Measurements from ENCODE around the gene FZR1. TPM values are rescaled to one million over a fixed set of nuclear protein-coding genes. Genes with fewer than 3 reads are reported as not detected.
A peak's percentile ranks its signal among the peaks of the same experiment; 100 is the strongest.

FZR1 gene
- total RNA-seq, 2 donors from 2014 or later, result 56.7 to 65.1 TPM

- no peaks in the 10 kb centered on the region for H3K4me1 Mint-ChIP-seq
- no peak overlapping the region for H3K4me3 Mint-ChIP-seq
- no peak overlapping the region for H3K4me3 ChIP-seq (ENCODE audit: low read length)
- WGBS, 2 experiments (ENCODE audit: insufficient coverage in 1 of 2, insufficient read length in 1 of 2), result 94 to 96% methylated on average over 35 to 45 of the region's 45 CpGs
- H3K36me3 ChIP-seq (ENCODE audit: control insufficient read depth, insufficient read depth, low read length), result peaks cover 18% of the 10 kb centered on the region
- no peak overlapping the region for H3K27ac ChIP-seq (ENCODE audit: low read depth, low read length)
- H3K9me3 Mint-ChIP-seq, result no peaks in the 10 kb centered on the region
- peaks cover 43% of the 10 kb centered on the region for H3K36me3 Mint-ChIP-seq (ENCODE audit: low read depth)
- H3K27me3 Mint-ChIP-seq (ENCODE audit: insufficient read depth), result no peaks in the 10 kb centered on the region
- no peaks in the 10 kb centered on the region for H3K27me3 ChIP-seq (ENCODE audit: control insufficient read depth, insufficient read depth, low read length, poor library complexity, severe bottlenecking)
- H3K9ac ChIP-seq (ENCODE audit: extremely low read depth, low read length, poor library complexity, severe bottlenecking), result no peak overlapping the region
- no peaks in the 10 kb centered on the region for H3K9me3 ChIP-seq (ENCODE audit: control insufficient read depth, low read length)
- H3K27ac Mint-ChIP-seq, result peak overlapping the region; percentile 18
- no peak for TF ChIP-seq CTCF (conservative IDR thresholded peaks at IDR 0.05)
- DNase-seq, result peak; percentile 61
- H3K4me1 ChIP-seq (ENCODE audit: control insufficient read depth, insufficient read depth, low read length), result no peaks in the 10 kb centered on the region
Measured at GRCh38 chr19:3492131-3492839, 13.8 kb upstream of the FZR1 start.

- TF ChIP-seq CTCF (conservative IDR thresholded peaks at IDR 0.05), result no peak
- Mint-ChIP-seq H3K27ac (peak overlapping the region; percentile 18), H3K27me3 (ENCODE audit: insufficient read depth) (no peaks in the 10 kb centered on the region), H3K4me1 (no peaks in the 10 kb centered on the region), H3K9me3 (no peaks in the 10 kb centered on the region), H3K36me3 (ENCODE audit: low read depth) (peaks cover 46% of the 10 kb centered on the region), H3K4me3 (no peak overlapping the region)
- Histone ChIP-seq H3K27me3 (ENCODE audit: control insufficient read depth, insufficient read depth, low read length, poor library complexity, severe bottlenecking) (no peaks in the 10 kb centered on the region), H3K9me3 (ENCODE audit: control insufficient read depth, low read length) (no peaks in the 10 kb centered on the region), H3K36me3 (ENCODE audit: control insufficient read depth, insufficient read depth, low read length) (peaks cover 23% of the 10 kb centered on the region), H3K4me1 (ENCODE audit: control insufficient read depth, insufficient read depth, low read length) (no peaks in the 10 kb centered on the region), H3K27ac (ENCODE audit: low read depth, low read length) (no peak overlapping the region), H3K4me3 (ENCODE audit: low read length) (no peak overlapping the region), H3K9ac (ENCODE audit: extremely low read depth, low read length, poor library complexity, severe bottlenecking) (no peak overlapping the region)
- no peak for DNase-seq
- 95 to 98% methylated on average over 9 to 16 of the region's 16 CpGs for WGBS, 2 experiments (ENCODE audit: insufficient coverage in 1 of 2, insufficient read length in 1 of 2)
Measured at GRCh38 chr19:3492919-3493318, 13.2 kb upstream of the FZR1 start.

- Mint-ChIP-seq H3K4me3 (no peak overlapping the region), H3K4me1 (no peaks in the 10 kb centered on the region), H3K9me3 (no peaks in the 10 kb centered on the region), H3K27me3 (ENCODE audit: insufficient read depth) (no peaks in the 10 kb centered on the region), H3K36me3 (ENCODE audit: low read depth) (peaks cover 48% of the 10 kb centered on the region), H3K27ac (no peak overlapping the region)
- Histone ChIP-seq H3K27me3 (ENCODE audit: control insufficient read depth, insufficient read depth, low read length, poor library complexity, severe bottlenecking) (no peaks in the 10 kb centered on the region), H3K27ac (ENCODE audit: low read depth, low read length) (no peak overlapping the region), H3K4me3 (ENCODE audit: low read length) (no peak overlapping the region), H3K9me3 (ENCODE audit: control insufficient read depth, low read length) (no peaks in the 10 kb centered on the region), H3K9ac (ENCODE audit: extremely low read depth, low read length, poor library complexity, severe bottlenecking) (no peak overlapping the region), H3K36me3 (ENCODE audit: control insufficient read depth, insufficient read depth, low read length) (peaks cover 23% of the 10 kb centered on the region), H3K4me1 (ENCODE audit: control insufficient read depth, insufficient read depth, low read length) (no peaks in the 10 kb centered on the region)
- WGBS, 2 experiments (ENCODE audit: insufficient coverage in 1 of 2, insufficient read length in 1 of 2), result 92 to 95% methylated on average over 4 to 14 of the region's 14 CpGs
- no peak for DNase-seq
- TF ChIP-seq CTCF (conservative IDR thresholded peaks at IDR 0.05), result no peak
Measured at GRCh38 chr19:3493651-3494050, 12.5 kb upstream of the FZR1 start.
